ENCODE results near the gene CAMK2D. TPM values are rescaled to one million over a fixed set of nuclear protein-coding genes. Genes with fewer than 3 reads are reported as not detected.

The CAMK2D gene
- total and polyA plus RNA-seq, 12 donors, result 55.6 to 286 (median 221) TPM

- peaks cover 0 to 69% (median 54%) of the 10 kb centered on the region in 9 donors for H3K4me1 ChIP-seq
- DNase-seq (no peak), ATAC-seq (no peak)
- peak overlapping the region in 4 of 10 donors; percentile 18 to 100 (median 98) for H3K27ac ChIP-seq
- H3K4me3 ChIP-seq, result peak overlapping the region in 4 of 10 donors; percentile 82 to 89 (median 86)
- intact Hi-C loops (cut with DNase I), result loop anchor here in 6 of 10 donors (5.0 to 10.0 kb wide), 4 partner anchors 70 to 123 kb away; no protein-coding TSS in a partner anchor
- WGBS, 2 donors, result 72 to 76% methylated on average over 3 of the region's 3 CpGs
- no peaks in the 10 kb centered on the region for H3K27me3 ChIP-seq
- H3K36me3 ChIP-seq, result peaks cover 0 to 24% (median 0%) of the 10 kb centered on the region in 9 donors
- no peak for TF ChIP-seq CTCF (IDR thresholded peaks at IDR 0.05)
- no peaks in the 10 kb centered on the region for H3K9me3 ChIP-seq
Measured at GRCh38 chr4:113757486-113757885, 4.1 kb downstream of the CAMK2D start.

GRCh38 chr4:113756005-113756410, 5.5 kb downstream of the CAMK2D start:
- ATAC-seq (no peak), DNase-seq (no peak)
- TF ChIP-seq CTCF (IDR thresholded peaks at IDR 0.05), result no peak
- peaks cover 0 to 36% (median 0%) of the 10 kb centered on the region in 9 donors for H3K36me3 ChIP-seq
- 68 to 80% methylated on average over 1 of the region's 1 CpG for WGBS, 2 donors
- peak overlapping the region in 1 of 10 donors; percentile 0 for H3K27ac ChIP-seq
- H3K27me3 ChIP-seq, result no peaks in the 10 kb centered on the region
- H3K4me3 ChIP-seq, result no peak overlapping the region
- intact Hi-C loops (cut with DNase I), result loop anchor here in 6 of 10 donors (5.0 to 10.0 kb wide), 4 partner anchors 69 to 121 kb away; no protein-coding TSS in a partner anchor
- H3K4me1 ChIP-seq, result peaks cover 0 to 70% (median 61%) of the 10 kb centered on the region in 9 donors
- no peaks in the 10 kb centered on the region for H3K9me3 ChIP-seq

GRCh38 chr4:113750734-113751133, 10.8 kb downstream of the CAMK2D start:
- intact Hi-C loops (cut with DNase I), result loop anchor here in 3 of 10 donors (10.0 kb wide), 2 partner anchors 66 to 116 kb away; no protein-coding TSS in a partner anchor
- peaks cover 0 to 41% (median 0%) of the 10 kb centered on the region in 9 donors for H3K36me3 ChIP-seq
- no peak overlapping the region for H3K4me3 ChIP-seq
- no peaks in the 10 kb centered on the region for H3K27me3 ChIP-seq
- ATAC-seq, result peak in 2 of 8 donors; percentile 19 to 47
- H3K4me1 ChIP-seq, result peaks cover 0 to 63% (median 38%) of the 10 kb centered on the region in 9 donors
- DNase-seq, result no peak
- no peak overlapping the region for H3K27ac ChIP-seq
- TF ChIP-seq CTCF (IDR thresholded peaks at IDR 0.05), result no peak
- 93 to 96% methylated on average over 1 of the region's 1 CpG for WGBS, 2 donors
- no peaks in the 10 kb centered on the region for H3K9me3 ChIP-seq

- Histone ChIP-seq H3K27ac (no peak overlapping the region), H3K9me3 (no peaks in the 10 kb centered on the region), H3K4me1 (peaks cover 0 to 63% (median 35%) of the 10 kb centered on the region in 9 donors), H3K27me3 (no peaks in the 10 kb centered on the region), H3K4me3 (no peak overlapping the region), H3K36me3 (peaks cover 0 to 46% (median 0%) of the 10 kb centered on the region in 9 donors)
- 56 to 65% methylated on average over 4 of the region's 4 CpGs for WGBS, 2 donors
- DNase-seq (no peak), ATAC-seq (peak in 3 of 8 donors; percentile 37 to 53 (median 52))
- no peak for TF ChIP-seq CTCF (IDR thresholded peaks at IDR 0.05)
- intact Hi-C loops (cut with DNase I), result loop anchor here in 3 of 10 donors (10.0 kb wide), 2 partner anchors 65 to 115 kb away; no protein-coding TSS in a partner anchor
Measured at GRCh38 chr4:113750296-113750695, 11.2 kb downstream of the CAMK2D start.

Data from heart right ventricle (tissue), 16 donors.